ENCODE data around the gene SCRN2. TPM values are rescaled to one million over a fixed set of nuclear protein-coding genes. Genes with fewer than 3 reads are reported as not detected.

The SCRN2 gene
- total and polyA plus RNA-seq, 2 of the 13 experiments (the other 11 are each of a cell fraction or from before 2014, with no cell fraction given): 21.7 to 29.5 TPM

DNA sequence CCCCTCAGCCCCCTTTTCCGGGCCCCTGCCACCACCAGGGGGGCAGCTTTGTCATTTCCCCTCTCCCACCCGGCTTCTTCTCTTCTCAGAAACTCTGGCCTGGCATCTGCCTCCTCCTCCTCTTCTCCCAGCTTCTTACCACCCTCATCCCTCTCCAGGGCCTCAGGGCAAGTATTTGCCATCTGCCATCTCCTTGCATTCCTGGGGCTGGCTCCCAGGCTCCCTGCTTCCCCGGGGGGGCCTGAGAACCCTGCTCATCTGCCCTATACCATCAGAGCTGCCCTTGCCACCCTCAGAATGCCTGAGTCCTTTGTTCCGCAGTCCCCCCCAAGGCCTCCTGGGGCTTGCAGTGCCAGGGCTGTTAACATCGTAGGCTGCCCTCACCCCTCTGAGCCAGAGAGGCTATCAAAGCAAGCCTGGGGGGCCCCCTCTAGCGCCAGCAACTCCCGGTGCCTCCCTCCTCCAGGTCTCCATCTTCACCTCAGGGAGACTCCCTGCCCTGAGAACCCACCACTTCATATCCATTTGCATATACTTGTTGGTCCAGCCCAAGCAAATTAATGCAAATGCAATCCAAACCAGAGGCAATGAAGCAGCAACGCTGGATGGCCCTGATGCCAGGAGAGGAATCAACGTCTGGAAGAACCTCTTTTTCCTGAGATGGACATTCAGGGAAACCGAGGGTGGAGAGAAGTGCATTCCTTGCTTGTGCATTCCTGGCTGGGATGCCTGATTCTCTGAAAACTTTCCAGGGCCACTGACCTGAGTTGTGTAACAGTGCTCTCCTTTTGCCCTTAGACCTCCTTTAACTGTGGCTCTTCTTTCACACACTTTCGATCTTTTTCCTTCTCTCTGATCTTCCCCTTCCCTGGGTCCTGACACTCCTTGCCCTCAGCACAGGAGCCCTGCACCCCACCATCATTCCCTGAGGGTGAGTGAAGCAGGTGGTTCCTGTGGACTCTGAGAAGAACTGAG, 34.2 kb upstream of the SCRN2 start (continued):
- TF ChIP-seq, protein P1, sequence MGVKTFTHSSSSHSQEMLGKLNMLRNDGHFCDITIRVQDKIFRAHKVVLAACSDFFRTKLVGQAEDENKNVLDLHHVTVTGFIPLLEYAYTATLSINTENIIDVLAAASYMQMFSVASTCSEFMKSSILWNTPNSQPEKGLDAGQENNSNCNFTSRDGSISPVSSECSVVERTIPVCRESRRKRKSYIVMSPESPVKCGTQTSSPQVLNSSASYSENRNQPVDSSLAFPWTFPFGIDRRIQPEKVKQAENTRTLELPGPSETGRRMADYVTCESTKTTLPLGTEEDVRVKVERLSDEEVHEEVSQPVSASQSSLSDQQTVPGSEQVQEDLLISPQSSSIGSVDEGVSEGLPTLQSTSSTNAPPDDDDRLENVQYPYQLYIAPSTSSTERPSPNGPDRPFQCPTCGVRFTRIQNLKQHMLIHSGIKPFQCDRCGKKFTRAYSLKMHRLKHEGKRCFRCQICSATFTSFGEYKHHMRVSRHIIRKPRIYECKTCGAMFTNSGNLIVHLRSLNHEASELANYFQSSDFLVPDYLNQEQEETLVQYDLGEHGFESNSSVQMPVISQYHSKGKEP (CRISPR knock-in tag; IDR thresholded peaks at IDR 0.05): no peak
- TF ChIP-seq ZNF839 (CRISPR knock-in tag; IDR thresholded peaks at IDR 0.05; ENCODE audit: borderline replicate concordance) (no peak), ZKSCAN1 (IDR thresholded peaks at IDR 0.05; ENCODE audit: low read length) (no peak), KLF11 (CRISPR knock-in tag; IDR thresholded peaks at IDR 0.05) (no peak), CENPX (CRISPR knock-in tag; IDR thresholded peaks at IDR 0.05) (no peak), CEBPG (CRISPR knock-in tag; IDR thresholded peaks at IDR 0.05) (0 out of 2 replicates have a peak, but pooled peaks have one; percentile 25), RNF2 (conservative IDR thresholded peaks at IDR 0.05; ENCODE audit: low read depth) (no peak), JUND (CRISPR knock-in tag; IDR thresholded peaks at IDR 0.05) (no peak), ZNF672 (CRISPR knock-in tag; IDR thresholded peaks at IDR 0.05) (no peak), ZSCAN31 (CRISPR knock-in tag; IDR thresholded peaks at IDR 0.05; ENCODE audit: low read depth) (no peak), REPIN1 (CRISPR knock-in tag; IDR thresholded peaks at IDR 0.05; ENCODE audit: borderline replicate concordance, low read depth) (no peak), SNAPC2 (CRISPR knock-in tag; IDR thresholded peaks at IDR 0.05) (no peak), MEIS2 (CRISPR knock-in tag; IDR thresholded peaks at IDR 0.05) (no peak)
- TF ChIP-seq, protein P2, sequence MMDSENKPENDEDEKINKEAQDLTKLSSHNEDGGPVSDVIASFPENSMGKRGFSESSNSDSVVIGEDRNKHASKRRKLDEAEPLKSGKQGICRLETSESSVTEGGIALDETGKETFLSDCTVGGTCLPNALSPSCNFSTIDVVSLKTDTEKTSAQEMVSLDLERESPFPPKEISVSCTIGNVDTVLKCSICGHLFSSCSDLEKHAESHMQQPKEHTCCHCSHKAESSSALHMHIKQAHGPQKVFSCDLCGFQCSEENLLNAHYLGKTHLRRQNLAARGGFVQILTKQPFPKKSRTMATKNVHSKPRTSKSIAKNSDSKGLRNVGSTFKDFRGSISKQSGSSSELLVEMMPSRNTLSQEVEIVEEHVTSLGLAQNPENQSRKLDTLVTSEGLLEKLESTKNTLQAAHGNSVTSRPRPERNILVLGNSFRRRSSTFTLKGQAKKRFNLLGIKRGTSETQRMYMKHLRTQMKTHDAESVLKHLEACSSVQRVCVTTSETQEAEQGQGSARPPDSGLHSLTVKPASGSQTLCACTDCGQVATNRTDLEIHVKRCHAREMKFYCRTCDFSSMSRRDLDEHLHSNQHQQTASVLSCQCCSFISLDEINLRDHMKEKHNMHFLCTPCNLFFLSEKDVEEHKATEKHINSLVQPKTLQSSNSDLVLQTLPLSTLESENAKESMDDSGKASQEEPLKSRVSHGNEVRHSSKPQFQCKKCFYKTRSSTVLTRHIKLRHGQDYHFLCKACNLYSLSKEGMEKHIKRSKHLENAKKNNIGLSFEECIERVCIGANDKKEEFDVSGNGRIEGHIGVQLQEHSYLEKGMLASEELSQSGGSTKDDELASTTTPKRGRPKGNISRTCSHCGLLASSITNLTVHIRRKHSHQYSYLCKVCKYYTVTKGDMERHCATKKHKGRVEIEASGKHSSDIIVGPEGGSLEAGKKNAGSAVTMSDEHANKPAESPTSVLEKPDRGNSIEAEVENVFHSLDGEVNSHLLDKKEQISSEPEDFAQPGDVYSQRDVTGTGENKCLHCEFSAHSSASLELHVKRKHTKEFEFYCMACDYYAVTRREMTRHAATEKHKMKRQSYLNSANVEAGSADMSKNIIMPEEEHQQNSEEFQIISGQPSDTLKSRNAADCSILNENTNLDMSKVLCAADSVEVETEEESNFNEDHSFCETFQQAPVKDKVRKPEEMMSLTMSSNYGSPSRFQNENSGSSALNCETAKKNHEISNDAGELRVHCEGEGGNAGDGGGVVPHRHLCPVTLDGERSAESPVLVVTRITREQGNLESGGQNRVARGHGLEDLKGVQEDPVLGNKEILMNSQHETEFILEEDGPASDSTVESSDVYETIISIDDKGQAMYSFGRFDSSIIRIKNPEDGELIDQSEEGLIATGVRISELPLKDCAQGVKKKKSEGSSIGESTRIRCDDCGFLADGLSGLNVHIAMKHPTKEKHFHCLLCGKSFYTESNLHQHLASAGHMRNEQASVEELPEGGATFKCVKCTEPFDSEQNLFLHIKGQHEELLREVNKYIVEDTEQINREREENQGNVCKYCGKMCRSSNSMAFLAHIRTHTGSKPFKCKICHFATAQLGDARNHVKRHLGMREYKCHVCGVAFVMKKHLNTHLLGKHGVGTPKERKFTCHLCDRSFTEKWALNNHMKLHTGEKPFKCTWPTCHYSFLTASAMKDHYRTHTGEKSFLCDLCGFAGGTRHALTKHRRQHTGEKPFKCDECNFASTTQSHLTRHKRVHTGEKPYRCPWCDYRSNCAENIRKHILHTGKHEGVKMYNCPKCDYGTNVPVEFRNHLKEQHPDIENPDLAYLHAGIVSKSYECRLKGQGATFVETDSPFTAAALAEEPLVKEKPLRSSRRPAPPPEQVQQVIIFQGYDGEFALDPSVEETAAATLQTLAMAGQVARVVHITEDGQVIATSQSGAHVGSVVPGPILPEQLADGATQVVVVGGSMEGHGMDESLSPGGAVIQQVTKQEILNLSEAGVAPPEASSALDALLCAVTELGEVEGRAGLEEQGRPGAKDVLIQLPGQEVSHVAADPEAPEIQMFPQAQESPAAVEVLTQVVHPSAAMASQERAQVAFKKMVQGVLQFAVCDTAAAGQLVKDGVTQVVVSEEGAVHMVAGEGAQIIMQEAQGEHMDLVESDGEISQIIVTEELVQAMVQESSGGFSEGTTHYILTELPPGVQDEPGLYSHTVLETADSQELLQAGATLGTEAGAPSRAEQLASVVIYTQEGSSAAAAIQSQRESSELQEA (CRISPR knock-in tag; IDR thresholded peaks at IDR 0.05; ENCODE audit: not compliant biosample characterization): no peak
- TF ChIP-seq, protein P3, sequence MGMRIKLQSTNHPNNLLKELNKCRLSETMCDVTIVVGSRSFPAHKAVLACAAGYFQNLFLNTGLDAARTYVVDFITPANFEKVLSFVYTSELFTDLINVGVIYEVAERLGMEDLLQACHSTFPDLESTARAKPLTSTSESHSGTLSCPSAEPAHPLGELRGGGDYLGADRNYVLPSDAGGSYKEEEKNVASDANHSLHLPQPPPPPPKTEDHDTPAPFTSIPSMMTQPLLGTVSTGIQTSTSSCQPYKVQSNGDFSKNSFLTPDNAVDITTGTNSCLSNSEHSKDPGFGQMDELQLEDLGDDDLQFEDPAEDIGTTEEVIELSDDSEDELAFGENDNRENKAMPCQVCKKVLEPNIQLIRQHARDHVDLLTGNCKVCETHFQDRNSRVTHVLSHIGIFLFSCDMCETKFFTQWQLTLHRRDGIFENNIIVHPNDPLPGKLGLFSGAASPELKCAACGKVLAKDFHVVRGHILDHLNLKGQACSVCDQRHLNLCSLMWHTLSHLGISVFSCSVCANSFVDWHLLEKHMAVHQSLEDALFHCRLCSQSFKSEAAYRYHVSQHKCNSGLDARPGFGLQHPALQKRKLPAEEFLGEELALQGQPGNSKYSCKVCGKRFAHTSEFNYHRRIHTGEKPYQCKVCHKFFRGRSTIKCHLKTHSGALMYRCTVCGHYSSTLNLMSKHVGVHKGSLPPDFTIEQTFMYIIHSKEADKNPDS (CRISPR knock-in tag; IDR thresholded peaks at IDR 0.05): no peak

Data from HepG2 (cell line).